Kidney (tissue), 14 donors: ENCODE data around the gene OXNAD1. TPM values are rescaled to one million over a fixed set of nuclear protein-coding genes. Genes with fewer than 3 reads are reported as not detected.

ENCODE experiments used
- DNase-seq, 5 donors: peaks; one replicate each; pipeline ENCODE4 v3.0.0-alpha.2; 2013 to 2020
- FAIRE-seq: peaks from 2 replicates; lab custom pipeline; 2012; peaks lifted over from hg19 to GRCh38; lab: Jason Lieb, UNC
- H3K27ac ChIP-seq, 2 donors: one replicate each; pipeline ENCODE4 v1.7.0; 2013; ENCODE audit warnings: low read depth in 2 of 2, low read length in 2 of 2, inconsistent platforms in 1 of 2
- H3K27me3 ChIP-seq: one replicate; pipeline ENCODE4 v1.7.1; 2013; ENCODE audit warnings: low read length, inconsistent platforms; ENCODE audit not compliant: control insufficient read depth, insufficient read depth
- H3K36me3 ChIP-seq, 3 donors: one replicate each; pipeline versions ENCODE4 v1.7.0 to v1.7.1; 2013; ENCODE audit warnings: low read length in 3 of 3, control low read depth in 1 of 3, inconsistent platforms in 1 of 3; ENCODE audit not compliant: insufficient read depth in 3 of 3, control insufficient read depth in 2 of 3
- H3K4me1 ChIP-seq, 3 donors: one replicate each; pipeline versions ENCODE4 v1.7.0 to v1.7.1; 2013; ENCODE audit warnings: low read length in 3 of 3, inconsistent platforms in 1 of 3, low read depth in 1 of 3; ENCODE audit not compliant: control insufficient read depth in 2 of 3, insufficient read depth in 2 of 3
- H3K4me3 ChIP-seq, 3 donors: one replicate each; pipeline versions ENCODE4 v1.7.0 to v1.8.1; 2013; ENCODE audit warnings: low read length in 3 of 3, control low read depth in 1 of 3, inconsistent platforms in 1 of 3
- H3K9ac ChIP-seq, 3 donors: one replicate each; pipeline versions ENCODE4 v1.7.0 to v1.7.1; 2013; ENCODE audit warnings: low read length in 3 of 3, control low read depth in 1 of 3, inconsistent platforms in 1 of 3
- H3K9me3 ChIP-seq, 3 donors: one replicate each; pipeline versions ENCODE4 v1.7.0 to v1.7.1; 2013; ENCODE audit warnings: low read length in 3 of 3, control low read depth in 1 of 3, inconsistent platforms in 1 of 3; ENCODE audit not compliant: control insufficient read depth in 2 of 3, insufficient read depth in 1 of 3
- CTCF ChIP-seq: IDR thresholded peaks from 3 replicates; pipeline ENCODE4 v1.5.1; 2012; ENCODE audit warnings: mild to moderate bottlenecking, moderate library complexity, borderline replicate concordance; ENCODE audit not compliant: insufficient read depth; ENCODE audit errors: extremely low read depth
- intact Hi-C: fragments of 100-400 bp; cut with DNase I; formaldehyde crosslinking; loops from one replicate; pipeline ENCODE4 v1.11.1; 2022
- polyA plus RNA-seq: library from polyadenylated mRNA; stranded (reverse); fragments of 350-450 nt; fragmentation: Illumina TruSeq; extraction: RNeasy Lipid Tissue Mini Kit (QIAGEN cat#74804); gene quantifications from one replicate; pipeline ENCODE4 v1.2.3, GENCODE V29; 2014; ENCODE audit warnings: low read depth, low replicate concordance; ENCODE audit not compliant: insufficient read depth
- total RNA-seq: library from RNA; stranded (reverse); fragmentation: NEBNext Ultra II Directional; extraction: Animal tissue kit (Norgen Biotek cat#: 25700); gene quantifications from one replicate; pipeline ENCODE4 v1.2.1, GENCODE V29; 2021
- donor health status: control.
- donor health status: control.
- donor health status: control.
- donor health status: control.
- donor health status: control.
- donor health status: DM: yes; HTN: yes; CAD: no.
- donor health status: Normal renal cell carcinoma (clear cell type).

The OXNAD1 gene
- total and polyA plus RNA-seq, 2 donors from 2014 or later = 12.7 to 17.3 TPM

GRCh38 chr3:16315623-16316022, 50.6 kb downstream of the OXNAD1 start:
- DNase-seq (no peak), FAIRE-seq (no peak)
- no peak for TF ChIP-seq CTCF
- H3K27ac ChIP-seq = no peak overlapping the region
- H3K9me3 ChIP-seq = no peaks in the 10 kb centered on the region
- peaks cover 0 to 39% (median 16%) of the 10 kb centered on the region in 3 donors for H3K36me3 ChIP-seq
- H3K4me3 ChIP-seq = no peak overlapping the region
- no peak overlapping the region for H3K9ac ChIP-seq
- no peaks in the 10 kb centered on the region for H3K27me3 ChIP-seq
- no peaks in the 10 kb centered on the region for H3K4me1 ChIP-seq
- intact Hi-C loops = no loop called here

- DNase-seq (no peak), FAIRE-seq (no peak)
- Histone ChIP-seq H3K9ac (no peak overlapping the region), H3K27me3 (no peaks in the 10 kb centered on the region), H3K36me3 (peaks cover 0 to 39% (median 16%) of the 10 kb centered on the region in 3 donors), H3K27ac (no peak overlapping the region), H3K9me3 (no peaks in the 10 kb centered on the region), H3K4me3 (no peak overlapping the region), H3K4me1 (no peaks in the 10 kb centered on the region)
- TF ChIP-seq CTCF = no peak
- intact Hi-C loops = no loop called here
Measured at GRCh38 chr3:16316396-16316795, 51.4 kb downstream of the OXNAD1 start.

- no peak for DNase-seq
- no peak for FAIRE-seq
- Histone ChIP-seq H3K9me3 (no peaks in the 10 kb centered on the region), H3K27ac (no peak overlapping the region), H3K9ac (no peak overlapping the region), H3K4me1 (peaks cover 0 to 3% (median 0%) of the 10 kb centered on the region in 3 donors), H3K4me3 (no peak overlapping the region), H3K27me3 (no peaks in the 10 kb centered on the region), H3K36me3 (peaks cover 0 to 43% (median 15%) of the 10 kb centered on the region in 3 donors)
- intact Hi-C loops = no loop called here
- no peak for TF ChIP-seq CTCF
Measured at GRCh38 chr3:16316847-16317560, 52.0 kb downstream of the OXNAD1 start.
